SIG-M5 treated with dmso at 0.1 percent for 504 hours (cell line): Measurements from ENCODE around the gene CAPN7.

Experiments
- DNase-seq: peaks from one replicate; lab custom pipeline; 2025; ENCODE audit not compliant: unreplicated experiment; lab: John Stamatoyannopoulos, UW

The CAPN7 gene

DNA sequence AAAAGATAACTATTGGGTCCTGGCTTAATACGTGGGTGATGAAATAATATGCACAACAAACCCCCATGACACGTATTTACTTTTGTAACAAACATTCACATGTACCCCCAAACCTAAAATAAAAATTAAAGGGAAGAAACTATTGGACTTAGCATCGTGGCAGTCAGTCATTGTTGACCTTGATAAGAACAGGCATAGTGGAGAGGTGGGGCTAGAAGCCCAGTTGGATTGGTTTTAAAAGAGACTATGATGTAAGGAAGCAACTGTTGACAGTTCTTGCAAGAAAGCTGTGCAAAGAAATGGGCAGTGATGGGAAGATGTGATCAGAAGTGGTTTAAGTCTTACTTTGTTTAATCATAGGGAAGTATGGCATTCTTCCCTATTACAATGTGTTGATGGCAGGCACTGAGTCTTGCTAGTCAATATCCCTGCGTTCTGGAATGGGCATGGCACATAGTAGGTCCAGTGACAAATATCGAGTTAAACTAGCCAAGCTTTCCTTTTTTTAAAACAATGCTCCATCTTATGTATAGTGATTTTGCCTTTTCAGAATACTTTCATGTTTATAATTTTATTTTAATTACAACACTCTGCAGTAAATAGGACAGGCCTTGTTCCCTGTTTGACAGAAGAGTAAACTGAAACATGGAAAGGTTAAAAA, 37.9 kb downstream of the CAPN7 start:
- no peak for DNase-seq

DNA sequence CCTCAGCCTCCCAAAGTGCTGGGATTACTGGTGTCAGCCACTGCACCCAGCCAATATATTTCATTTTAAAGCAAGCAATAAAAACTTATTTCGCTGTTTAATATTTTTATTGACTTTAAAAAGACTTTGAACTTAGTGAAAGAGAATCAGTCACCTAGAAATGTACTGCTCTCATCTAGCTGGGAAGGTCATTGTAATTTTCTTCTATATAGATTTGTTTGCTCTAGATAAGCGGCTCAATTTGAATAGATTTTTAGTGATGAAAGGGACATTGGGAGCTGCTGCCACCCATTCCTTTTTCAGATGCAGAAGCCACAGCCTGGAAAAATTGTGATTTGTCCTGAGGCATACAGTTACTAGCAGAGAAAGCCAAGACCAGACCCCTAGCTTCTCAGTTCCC, 40.1 kb downstream of the CAPN7 start:
- DNase-seq: no peak

DNA sequence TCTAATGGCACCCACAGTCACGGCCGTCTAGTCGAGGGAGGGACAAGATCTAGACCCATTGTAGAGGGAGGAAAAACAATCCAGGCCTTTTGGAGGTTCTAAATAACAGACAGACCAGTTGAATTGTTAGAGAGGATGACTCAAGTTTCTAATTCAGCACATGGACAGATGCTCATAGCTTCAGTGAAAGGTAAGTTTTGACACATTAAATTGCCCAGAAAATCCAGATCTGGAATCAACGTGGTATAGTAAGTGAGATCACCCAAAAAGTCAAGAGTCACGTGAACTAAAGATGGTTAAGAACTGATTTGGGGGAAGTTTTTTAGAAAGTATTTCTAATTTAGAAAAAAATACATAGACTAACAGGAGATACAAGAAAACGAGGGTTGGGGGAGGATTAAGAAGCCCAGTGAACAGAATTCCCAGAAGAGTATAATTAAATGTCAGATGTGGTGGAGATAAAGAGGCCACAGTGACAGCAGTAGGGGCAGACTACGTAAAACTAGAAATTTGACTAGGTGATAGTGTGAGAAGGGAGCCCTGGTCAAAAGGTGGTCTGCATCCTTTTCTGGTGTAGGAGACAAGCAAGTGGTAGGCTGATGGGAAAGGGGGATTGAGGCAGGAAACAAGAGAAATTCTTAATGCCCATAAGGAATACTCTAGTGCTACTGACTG, 47.1 kb downstream of the CAPN7 start:
- DNase-seq: no peak

DNA sequence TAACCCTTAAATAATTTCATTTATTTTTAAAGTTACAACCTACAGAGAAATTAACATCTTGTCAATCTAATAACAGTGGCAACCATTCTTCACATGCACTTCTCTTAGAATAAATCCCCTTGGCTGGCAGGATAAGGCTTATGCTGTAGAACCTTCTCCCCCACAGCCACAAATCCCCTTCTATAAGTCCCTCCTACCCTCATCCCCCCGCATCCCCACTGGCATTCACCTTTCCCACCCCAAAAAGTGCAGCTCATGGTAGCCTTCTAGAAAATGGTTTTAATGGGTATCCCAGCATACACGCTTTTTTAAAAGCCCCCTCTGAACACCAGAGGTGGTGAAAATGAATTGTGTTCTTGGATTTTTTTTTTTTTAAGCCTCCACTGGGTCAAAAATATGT, 49.2 kb downstream of the CAPN7 start:
- no peak for DNase-seq

DNA sequence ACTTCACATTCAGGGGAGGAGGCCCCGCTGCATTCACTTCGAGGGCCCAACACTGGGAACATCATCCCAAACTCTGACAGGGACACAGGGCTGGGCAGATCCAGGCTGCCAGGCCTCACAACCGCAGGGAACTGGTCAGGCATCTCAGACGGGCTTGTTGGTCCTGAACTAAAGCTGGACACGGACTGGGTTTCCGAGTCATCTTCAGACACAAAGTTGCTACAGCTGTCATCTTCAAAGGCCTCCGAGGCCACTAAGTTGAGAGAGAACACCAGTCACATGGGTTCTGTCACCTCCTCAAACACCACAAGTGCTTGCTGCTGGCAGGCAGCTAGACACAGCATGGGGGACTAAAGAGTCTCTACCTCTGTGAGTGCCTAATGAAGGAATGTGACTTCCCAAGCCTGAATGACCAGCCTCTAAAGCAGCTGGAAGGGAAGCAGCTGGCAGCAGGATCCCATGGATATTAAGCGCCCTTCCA, 50.9 kb downstream of the CAPN7 start:
- no peak for DNase-seq

DNA sequence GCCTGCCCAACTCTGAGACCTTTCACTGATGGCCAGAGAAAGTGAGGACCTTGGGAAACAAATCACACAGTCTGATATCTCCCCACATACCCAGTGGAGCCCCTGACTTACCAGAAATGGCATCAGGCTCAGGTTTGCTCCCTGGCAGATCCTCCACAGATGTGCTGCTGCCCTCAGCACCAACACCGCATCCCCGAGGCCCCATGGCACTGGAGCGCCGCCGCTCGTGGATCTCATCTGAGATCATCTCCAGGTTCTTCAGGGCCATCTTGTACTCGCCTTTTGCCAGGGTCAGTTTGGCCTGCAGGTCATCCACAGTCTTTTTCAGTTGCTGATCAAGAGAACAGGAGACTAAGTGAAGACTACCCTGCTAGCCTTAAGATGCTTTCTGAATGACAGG, 52.7 kb downstream of the CAPN7 start:
- no peak for DNase-seq

DNA sequence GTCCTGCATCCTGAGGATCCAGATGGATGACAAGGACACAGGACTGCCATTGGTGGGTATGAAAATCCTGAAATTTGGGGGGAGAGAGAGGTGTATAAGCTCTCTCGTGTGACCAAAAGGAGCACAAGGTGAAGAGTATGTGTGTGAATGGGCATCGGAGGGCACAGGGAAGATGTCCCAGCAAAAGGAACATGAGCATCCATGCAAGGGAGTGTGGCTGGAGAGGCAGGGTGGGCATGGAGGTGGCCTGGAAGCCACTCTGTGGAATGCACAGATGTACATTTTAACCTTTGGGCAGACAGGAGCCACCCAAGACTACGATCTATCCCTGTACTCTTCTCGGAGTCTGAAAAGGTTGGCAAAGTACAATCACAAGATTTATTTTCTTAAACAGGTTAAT, 54.5 kb downstream of the CAPN7 start:
- no peak for DNase-seq

DNA sequence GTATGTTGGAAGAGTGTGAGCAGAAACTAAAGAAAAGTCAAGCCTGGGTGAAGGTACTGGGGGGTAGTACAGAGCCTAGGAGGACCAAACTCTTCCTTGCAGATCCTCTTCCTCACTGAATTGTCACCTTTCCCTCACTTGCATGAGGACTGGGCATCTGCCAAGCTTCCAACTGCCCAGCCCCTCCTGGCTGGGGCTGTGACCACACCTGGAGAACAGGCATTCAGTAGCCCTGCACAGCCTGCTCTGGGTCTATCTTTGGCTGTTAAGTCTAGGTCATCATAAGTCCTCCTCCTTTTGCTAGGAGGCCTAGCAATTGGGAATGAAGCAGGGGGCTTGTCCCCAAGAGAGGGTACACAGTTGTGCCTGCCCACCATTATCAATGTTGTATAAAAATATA, 55.2 kb downstream of the CAPN7 start:
- DNase-seq: no peak

DNA sequence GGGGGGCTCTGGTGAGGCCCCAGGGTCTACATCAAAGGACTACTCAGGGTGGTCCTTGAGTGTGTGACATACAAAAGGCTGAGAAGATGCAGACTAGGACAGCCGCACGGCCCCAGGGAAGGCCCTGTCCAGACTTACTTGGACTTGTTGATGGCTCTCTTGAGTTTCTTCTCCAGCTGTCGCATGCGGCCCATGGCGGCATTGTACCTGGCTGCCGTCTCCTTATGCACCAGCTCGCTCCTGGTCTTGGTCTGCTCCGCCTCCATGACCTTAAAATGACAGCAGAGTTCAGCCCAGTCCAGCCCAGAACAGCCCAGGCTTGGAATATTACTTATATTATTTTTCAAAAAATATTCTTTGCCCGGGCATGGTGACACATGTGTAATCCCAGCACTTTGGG, 56.0 kb downstream of the CAPN7 start:
- no peak for DNase-seq

DNA sequence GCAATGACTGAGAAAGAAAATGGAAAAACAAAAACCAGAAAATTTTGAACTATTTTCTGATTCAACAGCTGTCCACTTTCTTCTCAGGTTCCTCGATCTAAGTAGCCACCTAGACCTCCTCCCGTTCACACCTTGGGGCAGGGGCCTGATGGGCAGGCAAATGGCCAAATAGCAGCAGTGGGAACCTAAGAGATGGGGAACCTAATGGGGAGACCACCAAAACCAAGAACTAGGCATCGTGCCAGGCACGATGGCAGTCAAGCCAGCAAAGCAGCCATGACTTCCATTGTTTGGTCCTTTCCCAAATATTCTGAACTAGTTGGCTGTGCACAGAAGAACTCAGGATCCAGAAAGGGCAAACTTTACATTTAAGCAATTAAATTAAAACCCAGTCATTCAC, 57.1 kb downstream of the CAPN7 start:
- no peak for DNase-seq

DNA sequence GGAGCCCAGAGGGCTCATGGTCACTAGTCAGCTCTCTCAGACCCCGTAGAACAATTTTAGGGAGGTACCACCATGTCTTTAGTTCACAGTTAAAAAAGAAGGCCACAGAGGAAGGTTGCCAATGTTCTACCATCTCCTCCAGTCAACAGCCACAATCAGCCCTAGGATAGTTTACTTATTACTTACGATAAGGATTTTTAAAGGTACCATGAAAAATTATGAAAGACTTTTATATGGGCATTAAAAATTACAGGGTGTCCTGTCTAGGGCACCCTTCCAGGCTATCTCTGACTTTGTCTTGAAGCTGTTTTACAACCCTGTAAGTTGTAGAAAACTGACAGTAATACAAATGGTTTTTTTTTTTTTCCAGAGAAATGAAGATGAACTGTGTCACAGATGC, 57.9 kb downstream of the CAPN7 start:
- no peak for DNase-seq

DNA sequence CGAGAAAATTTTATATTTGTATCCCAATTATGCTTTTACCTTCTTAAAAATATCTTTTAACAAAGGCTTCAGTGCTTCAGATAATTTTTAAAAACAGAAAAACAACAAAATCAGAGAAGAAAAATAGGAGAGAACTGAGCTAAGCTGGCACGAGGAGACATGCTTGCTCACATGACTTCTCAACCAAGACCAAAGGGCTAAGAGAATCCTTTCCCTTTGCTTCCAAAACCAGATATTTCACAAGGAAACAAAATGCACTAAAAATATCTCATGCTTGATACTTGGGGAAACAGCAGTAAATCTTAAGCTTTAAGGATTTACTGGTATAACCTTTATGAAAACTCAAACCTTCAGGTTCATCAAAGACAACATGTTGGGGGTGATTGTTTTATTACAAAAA, 58.4 kb downstream of the CAPN7 start:
- DNase-seq: no peak

DNA sequence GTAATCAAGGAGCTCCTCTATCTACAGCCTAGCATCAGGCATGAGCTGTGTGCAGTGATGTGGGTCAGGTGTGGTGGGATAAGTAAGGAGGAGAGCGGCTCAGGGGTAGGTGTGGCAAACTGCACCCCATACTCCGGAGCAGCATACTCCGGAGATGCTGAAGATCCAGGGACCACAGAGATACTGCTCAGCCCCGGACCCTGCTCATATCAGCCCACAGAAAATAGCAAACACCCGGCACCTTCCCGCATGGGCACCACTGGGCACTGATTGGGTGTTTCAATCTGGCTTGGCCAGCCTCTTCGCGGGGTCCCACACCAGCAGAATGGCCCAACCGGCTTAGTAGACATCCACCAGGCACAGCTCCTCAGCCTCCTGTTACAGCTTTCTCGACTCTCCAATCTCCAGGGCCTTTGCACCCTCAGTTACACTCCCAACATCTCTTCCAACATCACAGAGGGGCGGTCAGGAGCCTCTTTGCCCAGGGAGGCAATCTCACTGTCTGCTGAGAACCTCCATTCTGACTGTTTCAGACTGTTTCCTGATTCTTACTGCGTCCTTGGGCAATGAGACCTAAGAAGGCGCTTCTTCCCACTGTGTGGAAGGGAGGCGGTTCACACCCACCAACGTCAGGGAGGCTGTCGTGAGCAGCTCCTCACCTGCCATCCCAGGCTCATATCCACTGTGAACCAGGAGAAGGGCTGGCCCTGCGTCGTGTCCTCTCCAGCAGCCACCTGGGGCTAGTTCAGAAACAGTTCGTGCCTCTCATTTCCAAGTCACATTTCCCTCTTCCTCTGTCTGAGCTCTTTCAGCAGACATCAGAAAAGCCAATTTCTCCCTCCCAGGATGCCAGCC, 59.8 kb downstream of the CAPN7 start:
- DNase-seq: no peak

DNA sequence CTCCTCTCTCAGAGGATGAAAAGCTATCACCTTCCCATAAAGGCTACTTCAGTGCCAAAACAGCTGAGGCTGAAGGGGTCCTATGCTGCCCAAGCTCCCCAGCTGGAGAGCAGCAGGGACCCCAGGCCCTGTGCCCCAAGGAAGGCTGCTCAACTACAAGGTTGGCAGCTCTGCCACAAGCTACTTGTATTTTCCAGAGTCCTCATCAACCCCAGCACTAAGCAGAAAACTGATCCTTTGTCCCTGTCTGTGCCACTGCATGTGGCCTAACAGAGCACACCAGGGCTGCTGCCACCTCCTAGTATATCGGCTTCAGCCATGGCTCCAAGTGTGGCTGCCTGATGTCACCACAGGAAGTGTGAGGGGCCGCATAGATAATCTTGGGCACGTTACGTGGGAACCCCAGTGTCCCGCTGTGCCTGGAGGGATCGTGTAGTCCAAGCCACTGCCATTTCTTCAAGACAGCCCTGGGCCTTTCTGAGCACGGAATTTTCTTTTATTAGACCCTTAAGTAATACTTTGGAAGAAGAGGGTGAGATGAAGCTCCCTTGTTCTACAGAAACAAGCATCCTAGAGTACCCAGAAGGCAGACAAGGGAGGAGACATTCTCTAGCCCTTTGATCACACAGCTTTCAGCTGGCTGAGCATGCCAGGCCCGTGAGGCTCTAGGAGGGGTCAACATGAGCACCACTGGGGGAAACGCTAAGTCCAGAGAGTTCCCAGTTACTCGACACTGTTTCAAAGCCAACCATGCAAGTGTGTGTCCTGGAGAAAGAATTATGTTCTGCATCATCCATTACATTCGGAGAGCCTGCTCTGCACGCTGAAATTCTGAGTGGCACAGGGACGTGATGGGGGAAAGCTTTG, 60.7 kb downstream of the CAPN7 start:
- no peak for DNase-seq

DNA sequence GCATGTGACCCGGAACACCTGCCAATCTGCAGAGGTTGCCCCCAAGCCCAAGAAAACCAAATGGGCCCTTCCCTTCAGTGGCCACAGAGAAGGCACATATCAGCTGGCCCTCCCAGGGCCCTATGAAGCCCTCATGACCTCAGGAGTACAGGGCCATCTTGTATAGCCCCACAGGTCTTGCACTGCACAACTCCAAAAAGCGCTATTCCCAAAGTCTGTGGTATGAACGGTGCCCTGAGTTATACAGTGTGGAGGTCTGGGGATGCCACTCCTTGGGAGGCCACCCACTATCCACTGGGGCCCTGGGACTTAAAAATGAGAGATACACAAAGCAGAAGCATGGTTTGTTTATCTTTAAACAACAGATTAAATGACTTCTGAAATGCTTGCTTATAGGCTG, 61.5 kb downstream of the CAPN7 start:
- no peak for DNase-seq

DNA sequence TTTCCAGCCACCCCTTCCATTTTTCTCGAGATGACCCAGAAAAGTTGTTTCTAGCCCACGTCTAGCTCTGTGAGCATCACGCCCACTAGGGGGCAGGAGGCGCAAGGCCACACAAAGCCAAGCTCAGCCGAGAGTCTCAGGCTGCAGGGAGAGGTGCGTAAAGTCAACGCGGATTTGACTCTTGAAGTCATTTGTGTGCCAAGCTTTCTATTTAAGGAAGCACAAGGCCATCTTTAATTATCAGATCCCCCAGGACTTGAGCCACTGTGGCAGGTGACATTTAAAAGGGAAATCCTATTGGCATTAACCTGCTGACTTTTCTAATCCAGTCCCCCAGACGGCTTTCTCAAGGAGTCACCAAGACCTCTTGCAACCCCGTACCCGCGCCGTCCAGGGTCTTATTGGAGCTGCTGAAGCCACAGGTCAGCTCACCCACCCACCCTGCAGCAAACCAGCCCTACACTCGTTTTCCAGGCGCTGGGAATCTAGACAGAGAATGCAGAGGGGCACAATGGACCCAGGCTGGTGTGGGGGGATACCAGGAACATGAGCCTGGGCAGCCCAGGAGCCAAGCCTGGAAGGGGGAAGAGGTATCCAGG, 62.1 kb downstream of the CAPN7 start:
- peak; percentile 84 for DNase-seq

DNA sequence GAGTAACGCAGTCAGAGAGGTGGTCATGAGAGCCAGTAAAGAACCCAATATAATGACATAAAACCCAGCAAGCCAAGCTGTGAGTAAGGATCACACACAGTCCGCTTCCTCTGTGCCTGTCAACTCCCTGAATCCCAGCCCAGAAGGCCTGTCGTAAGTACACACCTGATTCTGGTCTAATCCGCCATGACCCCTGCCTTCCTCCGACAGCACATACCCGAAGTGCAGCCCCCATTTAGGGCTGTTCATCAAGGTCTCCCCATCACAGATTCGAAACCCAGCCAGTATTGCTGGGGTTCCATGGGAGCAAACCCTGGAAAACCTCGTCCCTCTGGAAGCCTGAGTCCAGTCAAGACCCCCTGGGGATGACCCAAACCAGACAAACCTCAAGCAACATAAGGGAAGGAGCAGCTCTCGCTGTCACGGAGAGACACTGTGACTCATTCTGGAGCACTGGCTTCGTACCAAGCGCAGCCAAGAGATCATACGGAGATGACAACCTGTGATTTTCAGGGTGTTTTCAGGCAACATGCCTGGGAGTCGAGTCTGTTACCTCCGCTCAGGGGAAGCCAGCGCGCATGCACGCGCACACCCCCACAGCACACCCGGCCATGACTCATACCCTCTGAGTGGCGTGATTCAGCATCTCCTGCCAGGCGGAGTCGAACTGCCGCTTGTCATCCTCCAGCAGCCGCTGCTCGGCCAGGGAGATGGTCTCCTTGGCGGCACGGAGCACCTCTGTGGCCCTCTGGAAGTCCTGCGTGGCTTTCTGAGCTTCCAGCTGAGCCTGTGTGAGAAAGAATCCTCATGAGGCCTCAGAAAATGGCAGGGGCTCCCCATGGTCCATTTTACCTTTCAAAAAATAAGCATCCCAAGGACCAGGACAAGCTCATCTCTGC, 63.3 kb downstream of the CAPN7 start:
- DNase-seq: peak; percentile 89

DNA sequence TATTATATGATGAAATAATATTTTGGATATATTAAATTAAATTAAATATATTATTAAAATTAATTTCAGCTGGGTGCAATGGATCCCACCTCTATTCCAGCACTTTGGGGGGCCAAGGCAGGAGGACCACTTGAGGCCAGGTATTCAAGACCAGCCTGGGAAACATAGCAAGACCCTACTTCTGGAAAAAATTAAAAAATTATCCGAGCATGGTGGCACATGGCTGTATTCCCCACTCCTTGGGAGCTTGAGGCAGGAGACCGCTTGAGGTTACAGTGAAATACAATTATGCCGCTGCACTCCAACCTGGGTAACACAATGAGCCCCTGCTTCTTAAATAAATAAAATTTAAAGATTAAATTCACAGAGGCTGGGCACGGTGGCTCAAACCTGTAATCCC, 65.0 kb downstream of the CAPN7 start:
- DNase-seq: no peak

DNA sequence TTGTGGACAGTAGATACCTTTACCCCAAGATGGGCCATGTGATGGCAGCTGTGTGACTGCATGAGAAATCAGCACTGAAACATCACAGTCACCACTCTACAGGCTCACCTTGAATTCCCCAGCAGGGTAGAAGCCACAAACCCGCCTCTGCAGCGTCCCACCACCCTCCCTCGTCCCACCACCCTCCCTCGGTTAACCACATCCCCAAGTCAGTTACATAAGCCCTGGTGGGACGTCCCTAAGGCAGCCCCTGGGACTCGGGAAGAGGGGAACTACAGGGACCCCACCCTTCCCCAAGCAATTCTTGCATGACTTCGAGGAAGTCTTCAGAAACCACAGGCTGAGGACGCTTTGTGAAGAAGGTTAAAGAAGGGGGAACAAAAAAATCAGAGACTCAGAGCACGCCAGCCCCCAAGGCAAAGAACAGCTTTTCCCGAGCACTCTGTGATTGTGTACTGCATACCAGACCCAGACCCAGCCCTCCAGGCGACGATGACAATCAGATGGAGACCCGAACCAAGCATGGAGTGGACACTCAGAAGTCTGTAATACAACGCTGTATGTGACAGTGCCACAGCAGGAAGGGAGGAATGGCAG, 65.8 kb downstream of the CAPN7 start:
- DNase-seq: peak; percentile 98
